Stimulated activated naive CD8-positive, alpha-beta T cell treated with anti-CD3 and anti-CD28 coated beads, Interleukin-15, Interleukin-2, amounts not matched to agents 100 ng/mL and 50 ng/mL, for 24 hours (primary cell): Measurements from ENCODE around the gene STRADB.
A peak's percentile ranks its signal among the peaks of the same experiment; 100 is the strongest.

Experiments
- H3K27ac Mint-ChIP-seq: one replicate; pipeline ENCODE4 v1.8.0; 2021; ENCODE audit warnings: mild to moderate bottlenecking, mixed read lengths
- H3K27me3 Mint-ChIP-seq: one replicate; pipeline ENCODE4 v1.8.0; 2021; ENCODE audit warnings: mixed read lengths
- H3K36me3 Mint-ChIP-seq: one replicate; pipeline ENCODE4 v1.8.0; 2021; ENCODE audit warnings: low read depth, mixed read lengths
- H3K4me1 Mint-ChIP-seq: one replicate; pipeline ENCODE4 v1.8.0; 2021; ENCODE audit warnings: low read depth, mixed read lengths
- H3K4me3 Mint-ChIP-seq: one replicate; pipeline ENCODE4 v1.8.0; 2021; ENCODE audit warnings: mild to moderate bottlenecking, mixed read lengths
- H3K9me3 Mint-ChIP-seq: one replicate; pipeline ENCODE4 v1.8.0; 2021; ENCODE audit warnings: mixed read lengths

Gene STRADB, protein sequence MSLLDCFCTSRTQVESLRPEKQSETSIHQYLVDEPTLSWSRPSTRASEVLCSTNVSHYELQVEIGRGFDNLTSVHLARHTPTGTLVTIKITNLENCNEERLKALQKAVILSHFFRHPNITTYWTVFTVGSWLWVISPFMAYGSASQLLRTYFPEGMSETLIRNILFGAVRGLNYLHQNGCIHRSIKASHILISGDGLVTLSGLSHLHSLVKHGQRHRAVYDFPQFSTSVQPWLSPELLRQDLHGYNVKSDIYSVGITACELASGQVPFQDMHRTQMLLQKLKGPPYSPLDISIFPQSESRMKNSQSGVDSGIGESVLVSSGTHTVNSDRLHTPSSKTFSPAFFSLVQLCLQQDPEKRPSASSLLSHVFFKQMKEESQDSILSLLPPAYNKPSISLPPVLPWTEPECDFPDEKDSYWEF

DNA sequence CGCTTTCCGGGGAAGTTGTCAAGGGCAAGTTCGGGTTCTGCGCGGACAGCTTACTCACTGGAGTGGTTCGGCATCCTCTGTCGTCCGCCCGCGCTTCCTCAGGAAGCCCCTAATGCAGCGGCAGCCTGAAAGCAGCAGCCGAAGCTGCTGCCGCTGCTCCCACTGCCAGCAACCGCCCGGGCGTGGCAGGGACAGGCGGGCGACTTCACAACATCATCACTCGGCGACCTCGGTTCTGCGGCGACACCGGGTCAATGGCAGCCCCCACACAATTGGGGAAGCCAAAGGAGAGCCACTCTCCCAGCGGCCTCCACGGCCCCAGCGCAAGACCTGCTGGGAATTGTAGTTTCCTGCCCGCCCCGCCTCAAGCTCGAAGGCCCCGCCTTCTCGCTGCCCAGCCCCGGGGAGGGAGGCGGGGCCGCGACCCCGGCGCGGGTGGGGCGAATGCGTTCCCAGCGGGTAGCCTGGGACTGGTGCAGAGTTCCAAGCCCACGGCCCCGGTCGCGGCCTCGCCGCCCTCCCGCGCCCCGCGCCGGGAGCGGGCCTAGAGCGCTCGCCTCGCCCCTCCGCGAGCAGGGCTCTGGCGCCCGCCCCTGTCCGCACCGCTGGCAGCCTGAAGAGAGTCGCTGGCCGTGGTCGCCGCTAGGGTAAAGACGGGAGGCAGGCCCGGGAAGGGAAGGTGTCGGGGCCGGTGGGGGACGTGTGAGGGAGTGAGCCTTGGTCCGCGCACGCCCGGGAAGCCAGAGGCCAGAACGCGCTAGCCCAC is at the start of gene STRADB, which contains the start of gene TRAK2:
TSS of gene STRADB (plus strand) at position 449 of the 766 bp plus-strand sequence. CDS start 3,101 bp downstream, outside the sequence.
TSS of gene TRAK2 (minus strand) at position 167 of the 766 bp plus-strand sequence. CDS start 30,951 bp downstream, outside the sequence.
- Mint-ChIP-seq H3K4me3 (peak within 1 kb of the TSS; percentile 94), H3K9me3 (no peaks in the 10 kb centered on the region), H3K4me1 (peaks cover 46% of the 10 kb centered on the region), H3K27ac (peak within 1 kb of the TSS; percentile 89), H3K27me3 (no peaks in the 10 kb centered on the region), H3K36me3 (peaks cover 15% of the 10 kb centered on the region)

DNA sequence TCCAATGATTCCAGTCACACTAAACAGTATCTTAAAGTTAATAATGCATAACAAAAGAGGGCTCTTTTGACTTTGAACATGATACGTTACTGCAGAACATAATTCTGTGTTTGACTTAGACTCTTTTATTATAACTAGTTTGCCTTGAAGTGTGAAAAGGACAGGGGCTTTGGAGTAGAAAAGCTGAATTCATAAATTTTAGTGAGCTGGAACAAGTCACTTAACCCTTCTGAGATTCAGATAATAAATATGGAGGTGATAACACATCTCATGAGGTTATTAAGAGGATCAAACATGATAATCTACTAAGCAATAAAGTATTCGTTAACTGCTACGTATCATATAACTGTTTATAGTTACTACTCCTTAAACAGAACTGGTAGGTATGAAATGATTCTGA is 49.7 kb upstream of the STRADB start:
- no peaks in the 10 kb centered on the region for H3K27me3 Mint-ChIP-seq
- peaks cover 34% of the 10 kb centered on the region for H3K4me1 Mint-ChIP-seq
- no peak overlapping the region for H3K4me3 Mint-ChIP-seq
- peaks cover 41% of the 10 kb centered on the region for H3K36me3 Mint-ChIP-seq
- H3K9me3 Mint-ChIP-seq = no peaks in the 10 kb centered on the region
- no peak overlapping the region for H3K27ac Mint-ChIP-seq

DNA sequence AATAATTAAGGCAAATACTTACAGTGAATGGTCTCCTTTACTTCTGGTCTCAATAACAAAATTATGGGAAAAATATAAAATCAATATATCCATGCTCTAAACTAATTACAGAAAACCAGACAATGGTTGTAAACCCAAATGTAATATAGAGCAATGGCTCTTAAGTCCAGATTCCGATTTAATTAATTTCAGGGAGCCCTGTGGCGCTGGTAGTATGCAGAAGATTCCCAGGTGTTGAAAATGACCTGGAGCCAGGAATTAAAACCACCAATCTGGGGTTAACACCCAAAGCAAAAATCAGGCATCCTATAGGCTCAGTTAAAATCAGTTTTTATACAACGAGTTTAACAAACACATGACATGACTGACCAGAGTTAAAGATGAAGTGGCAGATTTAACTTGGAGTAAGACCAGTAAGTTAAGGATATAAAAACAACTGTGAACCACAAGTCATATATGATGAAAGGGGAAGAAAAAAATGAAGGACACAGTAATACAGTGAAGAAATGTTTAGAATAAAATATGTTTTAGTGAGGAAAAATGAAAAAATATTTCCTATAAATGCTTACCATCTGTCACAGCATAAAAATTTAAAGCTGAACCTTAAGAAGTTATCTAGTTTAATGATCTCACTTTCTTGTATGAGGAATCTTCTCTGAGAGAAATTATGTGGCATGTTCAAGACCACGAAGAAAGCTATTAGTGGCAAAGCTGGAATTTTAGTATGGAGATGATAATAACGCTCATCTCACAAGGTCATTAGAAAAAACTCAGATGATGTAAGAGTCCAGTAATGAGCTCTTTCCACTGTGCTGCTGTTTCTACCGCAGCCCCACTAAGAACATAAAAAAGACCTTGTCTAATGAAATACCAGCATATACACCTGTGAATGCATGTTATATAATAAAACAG is 48.6 kb upstream of the STRADB start:
- Mint-ChIP-seq H3K4me1 (peaks cover 41% of the 10 kb centered on the region), H3K9me3 (no peaks in the 10 kb centered on the region), H3K4me3 (no peak overlapping the region), H3K27me3 (no peaks in the 10 kb centered on the region), H3K36me3 (peaks cover 38% of the 10 kb centered on the region), H3K27ac (no peak overlapping the region)

DNA sequence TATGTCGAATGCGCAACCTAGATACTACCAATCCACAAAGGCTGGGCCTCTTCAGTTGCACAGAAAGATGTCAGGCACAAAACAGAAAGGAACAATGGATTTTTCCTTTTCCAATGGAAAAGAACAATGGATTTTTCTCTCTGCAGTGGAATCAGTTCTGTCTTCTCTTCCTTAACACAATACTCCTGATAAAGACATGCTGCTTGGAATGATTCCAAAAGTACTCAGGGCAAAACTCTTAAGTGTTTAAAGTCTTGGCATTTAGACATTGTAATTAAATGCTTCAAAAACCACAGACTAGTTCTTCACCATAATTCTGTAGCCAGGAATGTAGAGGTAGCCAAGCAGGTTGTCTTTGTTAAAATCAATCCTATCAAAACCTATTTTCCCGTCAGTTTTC is 47.7 kb upstream of the STRADB start:
- Mint-ChIP-seq H3K9me3 (no peaks in the 10 kb centered on the region), H3K4me1 (peaks cover 41% of the 10 kb centered on the region), H3K27me3 (no peaks in the 10 kb centered on the region), H3K36me3 (peaks cover 33% of the 10 kb centered on the region), H3K27ac (no peak overlapping the region), H3K4me3 (no peak overlapping the region)

DNA sequence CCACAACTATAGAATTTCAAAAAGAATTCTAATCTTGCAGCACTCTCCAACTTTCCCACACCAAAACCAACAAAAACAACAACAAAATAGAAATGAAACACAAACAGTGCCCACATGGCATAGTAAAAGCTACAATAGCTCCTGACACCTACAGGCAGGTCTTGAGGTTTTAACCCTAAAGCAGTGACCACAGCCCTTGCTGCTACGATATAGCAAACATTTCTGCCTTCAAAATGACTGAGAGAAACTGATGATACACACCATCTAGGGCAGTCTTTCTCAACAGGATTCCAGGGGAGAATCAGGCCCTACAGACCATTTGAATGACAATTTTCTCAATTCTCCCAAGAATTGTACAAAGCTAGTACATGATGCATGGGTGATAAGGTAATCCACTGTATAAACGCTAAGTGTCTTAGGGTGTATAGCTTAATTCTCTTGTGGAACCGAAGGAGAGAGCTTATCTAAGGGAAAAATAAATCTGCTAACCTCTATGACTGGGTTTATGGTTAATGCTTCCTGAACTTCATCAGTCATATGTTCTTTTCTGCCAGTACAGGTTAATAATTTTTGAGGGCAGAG is 46.8 kb upstream of the STRADB start:
- no peak overlapping the region for H3K4me3 Mint-ChIP-seq
- no peak overlapping the region for H3K27ac Mint-ChIP-seq
- H3K4me1 Mint-ChIP-seq = peaks cover 46% of the 10 kb centered on the region
- H3K27me3 Mint-ChIP-seq = no peaks in the 10 kb centered on the region
- peaks cover 24% of the 10 kb centered on the region for H3K36me3 Mint-ChIP-seq
- no peaks in the 10 kb centered on the region for H3K9me3 Mint-ChIP-seq

DNA sequence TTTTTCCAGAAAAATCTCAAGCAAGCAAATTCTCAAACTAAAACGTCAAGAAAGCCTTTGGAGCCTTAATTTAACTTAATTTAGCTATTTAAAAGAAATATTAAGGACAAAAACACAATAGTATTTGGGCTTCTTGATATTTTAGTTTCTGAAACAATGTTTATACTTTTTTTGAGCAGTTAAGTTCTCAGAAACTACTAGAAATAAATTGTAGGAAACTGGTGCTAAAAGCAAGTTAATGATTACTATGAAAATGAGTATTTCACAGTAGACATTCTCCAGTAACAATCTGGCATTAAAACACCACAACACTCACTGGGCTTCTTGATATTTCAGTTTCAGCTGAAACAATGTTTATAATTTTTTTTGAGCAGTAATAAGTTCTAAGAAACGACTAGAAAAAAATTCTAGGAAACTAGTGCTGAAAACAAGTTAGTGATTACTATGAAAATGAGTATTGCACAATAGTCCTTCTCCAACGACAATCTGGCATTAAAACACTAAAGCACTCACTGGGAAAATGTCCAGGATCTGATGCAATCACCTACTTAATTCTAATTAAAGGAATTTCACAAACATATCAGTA is 45.4 kb upstream of the STRADB start:
- Mint-ChIP-seq H3K9me3 (no peaks in the 10 kb centered on the region), H3K27me3 (no peaks in the 10 kb centered on the region), H3K36me3 (peaks cover 27% of the 10 kb centered on the region), H3K4me3 (no peak overlapping the region), H3K27ac (no peak overlapping the region), H3K4me1 (peaks cover 46% of the 10 kb centered on the region)

DNA sequence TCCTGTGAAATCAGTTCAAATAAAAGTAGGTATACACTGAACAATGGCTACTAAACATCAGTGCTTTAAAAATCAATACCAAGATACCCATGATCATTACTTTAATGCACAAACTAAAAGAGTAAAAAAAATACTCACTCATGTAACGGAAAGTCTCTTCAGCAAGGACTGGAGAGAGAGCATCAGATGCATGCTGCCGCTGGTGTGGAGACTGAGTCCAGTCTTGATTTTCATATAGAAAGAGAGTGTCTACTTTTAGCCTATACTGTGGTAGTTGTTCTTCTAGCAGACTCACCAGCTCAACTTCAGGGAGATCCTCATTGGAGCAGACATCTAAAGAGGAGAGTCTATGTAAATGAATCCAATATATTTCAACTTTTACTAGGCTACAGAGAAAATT is 44.3 kb upstream of the STRADB start:
- Mint-ChIP-seq H3K4me1 (peaks cover 46% of the 10 kb centered on the region), H3K4me3 (no peak overlapping the region), H3K27me3 (no peaks in the 10 kb centered on the region), H3K27ac (no peak overlapping the region), H3K9me3 (no peaks in the 10 kb centered on the region), H3K36me3 (peaks cover 35% of the 10 kb centered on the region)

DNA sequence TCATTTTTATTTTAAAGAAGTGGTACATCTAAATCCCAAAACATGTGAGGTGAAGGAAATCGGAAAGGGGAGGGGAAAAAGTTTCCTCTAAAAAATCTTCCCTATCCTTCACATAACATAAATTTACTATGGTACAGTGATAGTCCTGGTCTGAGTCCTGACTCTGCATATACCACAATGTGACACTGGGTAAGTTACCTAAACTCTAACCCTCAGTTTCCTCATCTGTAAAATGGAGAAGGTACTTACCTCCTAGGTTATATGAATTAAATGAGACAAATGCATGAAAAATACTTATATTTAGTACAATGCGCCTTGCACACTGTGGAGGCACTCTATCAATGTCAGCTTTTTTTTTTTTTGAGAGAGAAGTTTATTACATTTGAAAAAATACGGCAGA is 42.6 kb upstream of the STRADB start:
- Mint-ChIP-seq H3K36me3 (peaks cover 28% of the 10 kb centered on the region), H3K4me3 (no peak overlapping the region), H3K27me3 (no peaks in the 10 kb centered on the region), H3K4me1 (peaks cover 37% of the 10 kb centered on the region), H3K9me3 (no peaks in the 10 kb centered on the region), H3K27ac (no peak overlapping the region)

DNA sequence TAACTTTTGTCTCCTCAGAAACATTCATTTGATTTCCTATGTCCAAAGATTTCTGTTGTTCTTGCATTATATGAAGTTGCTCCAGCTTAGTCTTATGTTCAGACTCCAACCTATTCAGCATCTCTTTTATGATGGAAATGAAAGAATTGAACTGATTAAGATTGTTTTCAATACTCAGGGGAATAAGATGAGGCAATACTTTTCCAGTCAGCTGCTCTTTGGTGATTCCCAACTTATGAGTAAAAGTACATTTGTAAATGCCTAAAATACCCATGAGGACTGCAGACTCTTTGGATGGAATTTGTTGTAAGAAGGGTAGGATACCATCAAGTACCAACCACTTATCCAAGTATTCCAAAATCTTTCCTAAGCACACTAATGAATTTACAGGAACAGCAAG is 40.1 kb upstream of the STRADB start:
- H3K4me3 Mint-ChIP-seq = no peak overlapping the region
- no peaks in the 10 kb centered on the region for H3K9me3 Mint-ChIP-seq
- no peaks in the 10 kb centered on the region for H3K27me3 Mint-ChIP-seq
- H3K36me3 Mint-ChIP-seq = peaks cover 18% of the 10 kb centered on the region
- H3K4me1 Mint-ChIP-seq = peaks cover 16% of the 10 kb centered on the region
- H3K27ac Mint-ChIP-seq = no peak overlapping the region

DNA sequence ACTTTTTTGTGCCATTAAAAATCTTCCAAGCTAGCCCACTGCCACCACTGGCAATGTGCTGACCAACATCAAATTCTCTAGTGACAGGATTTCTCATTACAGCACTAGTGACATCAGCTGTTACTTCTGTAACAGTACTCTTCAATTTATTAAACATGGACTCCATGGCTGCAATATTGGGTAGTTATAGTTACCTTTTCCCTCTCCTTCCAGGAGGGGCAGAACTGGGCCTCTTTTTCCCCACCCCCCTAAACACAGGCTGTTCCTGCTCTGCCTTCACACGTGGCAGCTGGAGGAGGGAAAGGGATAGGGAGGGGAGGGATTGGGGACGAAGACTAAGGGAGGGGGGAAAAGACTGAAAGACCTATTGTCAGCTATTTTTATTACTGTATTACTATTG is 38.4 kb upstream of the STRADB start:
- H3K4me1 Mint-ChIP-seq = peaks cover 10% of the 10 kb centered on the region
- no peaks in the 10 kb centered on the region for H3K27me3 Mint-ChIP-seq
- no peaks in the 10 kb centered on the region for H3K9me3 Mint-ChIP-seq
- peaks cover 19% of the 10 kb centered on the region for H3K36me3 Mint-ChIP-seq
- no peak overlapping the region for H3K27ac Mint-ChIP-seq
- no peak overlapping the region for H3K4me3 Mint-ChIP-seq

DNA sequence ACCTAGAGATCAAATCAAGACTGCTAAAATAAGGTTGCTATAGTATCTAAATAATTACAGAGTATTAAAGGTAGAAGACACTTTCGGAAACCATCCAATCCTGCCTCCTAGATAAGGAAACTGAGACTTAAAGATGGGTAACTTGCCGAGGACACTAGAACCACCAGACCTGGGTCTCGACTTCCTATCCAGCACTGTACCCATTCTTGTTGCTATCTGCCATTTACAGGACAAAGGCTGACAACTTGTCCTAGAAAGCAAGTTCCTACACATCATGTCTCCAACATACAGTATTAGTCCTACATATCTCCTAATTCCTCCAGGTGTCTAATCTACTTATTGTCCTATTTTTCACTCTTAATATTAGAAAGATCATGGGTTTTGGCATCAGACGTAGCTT is 38.0 kb upstream of the STRADB start:
- Mint-ChIP-seq H3K9me3 (no peaks in the 10 kb centered on the region), H3K4me3 (no peak overlapping the region), H3K36me3 (peaks cover 19% of the 10 kb centered on the region), H3K4me1 (peaks cover 14% of the 10 kb centered on the region), H3K27me3 (no peaks in the 10 kb centered on the region), H3K27ac (no peak overlapping the region)

DNA sequence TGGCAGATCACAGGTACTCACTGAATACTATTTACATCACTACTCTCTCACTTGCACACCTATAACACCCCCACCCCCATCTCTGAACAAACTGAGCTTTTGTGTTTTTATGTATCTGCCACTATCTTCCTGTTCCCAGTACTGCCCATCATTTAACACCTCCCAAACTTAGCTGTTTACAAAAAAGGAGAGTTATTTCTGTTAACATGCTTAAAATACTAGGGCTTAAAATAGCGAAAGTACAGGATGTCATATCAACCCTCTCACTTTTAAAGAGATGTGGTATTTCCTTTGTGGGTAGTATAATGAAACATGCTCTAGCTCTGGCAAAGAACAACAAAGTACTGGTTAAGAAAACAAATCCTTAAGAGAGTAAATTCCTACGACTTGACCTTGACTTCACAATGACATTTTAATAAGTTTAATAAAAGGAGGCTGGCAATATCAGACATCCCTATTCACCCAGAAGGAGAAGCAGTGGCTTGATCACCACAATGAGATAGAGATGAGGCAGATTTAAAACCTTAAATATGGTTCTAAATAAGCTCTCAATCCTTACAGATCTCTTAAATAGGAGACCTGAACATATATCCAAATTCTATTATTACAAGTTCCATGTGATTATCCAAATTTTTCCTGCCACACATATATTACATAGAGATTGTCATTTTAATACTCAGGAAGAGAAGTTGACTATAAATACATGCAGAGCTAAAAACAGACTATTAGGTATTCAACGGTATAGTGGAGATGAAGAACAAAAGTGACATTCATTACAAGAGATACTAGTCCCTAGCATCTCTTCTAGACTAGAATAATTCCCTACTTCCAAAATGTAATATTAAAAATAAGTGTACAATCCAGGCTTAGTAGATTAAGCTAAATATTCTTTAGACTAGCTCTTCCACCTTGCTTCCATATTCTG is 37.2 kb upstream of the STRADB start:
- Mint-ChIP-seq H3K27ac (no peak overlapping the region), H3K36me3 (peaks cover 26% of the 10 kb centered on the region), H3K9me3 (no peaks in the 10 kb centered on the region), H3K27me3 (no peaks in the 10 kb centered on the region), H3K4me1 (peaks cover 19% of the 10 kb centered on the region), H3K4me3 (no peak overlapping the region)

DNA sequence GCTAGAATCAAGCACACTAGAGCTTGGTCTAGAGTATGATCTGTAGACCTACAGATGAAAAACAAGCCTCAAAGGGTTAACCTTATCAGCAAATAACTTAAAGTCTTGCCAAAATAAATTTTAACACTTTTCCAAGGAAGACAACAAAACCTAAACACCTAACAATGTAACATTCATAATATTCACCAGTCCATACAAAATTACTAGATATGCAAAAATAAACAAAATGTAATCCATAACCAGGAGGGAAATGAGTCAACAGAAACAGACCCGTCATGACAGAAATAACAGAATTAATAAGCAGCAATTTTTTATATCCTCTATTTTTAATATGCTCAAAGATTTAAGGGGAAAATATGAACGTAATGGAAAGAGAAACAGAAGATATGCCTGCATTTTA is 36.4 kb upstream of the STRADB start:
- peaks cover 23% of the 10 kb centered on the region for H3K4me1 Mint-ChIP-seq
- no peaks in the 10 kb centered on the region for H3K9me3 Mint-ChIP-seq
- peaks cover 26% of the 10 kb centered on the region for H3K36me3 Mint-ChIP-seq
- H3K27ac Mint-ChIP-seq = no peak overlapping the region
- H3K27me3 Mint-ChIP-seq = no peaks in the 10 kb centered on the region
- H3K4me3 Mint-ChIP-seq = no peak overlapping the region
